HepG2 (cell line): ENCODE measurements around the gene GSC2. TPM values are rescaled to one million over a fixed set of nuclear protein-coding genes. Genes with fewer than 3 reads are reported as not detected.

Experiments
- FOXC1 ChIP-seq: sonication (generic); formaldehyde crosslinking; IDR thresholded peaks from 2 replicates; pipeline ENCODE4 v1.8.0; 2022; ENCODE audit warnings: mild to moderate bottlenecking, missing genetic modification reagents, borderline replicate concordance
- FOXO4 ChIP-seq: sonication (generic); formaldehyde crosslinking; conservative IDR thresholded peaks from 2 replicates; pipeline ENCODE4 v1.8.1; 2023; ENCODE audit warnings: missing genetic modification reagents
- IRF9 ChIP-seq: sonication (generic); formaldehyde crosslinking; IDR thresholded peaks from 2 replicates; pipeline ENCODE4 v1.8.0; 2022; ENCODE audit warnings: missing genetic modification reagents, mild to moderate bottlenecking, borderline replicate concordance
- RFX5 ChIP-seq: IDR thresholded peaks from 2 replicates; pipeline ENCODE4 v1.6.1; 2011; ENCODE audit warnings: low read depth, low read length, improper control_type of control experiment
- TRIM24 ChIP-seq: sonication (generic); formaldehyde crosslinking; IDR thresholded peaks from 2 replicates; pipeline ENCODE4 v1.8.0; 2022; ENCODE audit warnings: mild to moderate bottlenecking, missing genetic modification reagents
- XBP1 ChIP-seq: sonication (generic); formaldehyde crosslinking; IDR thresholded peaks from 2 replicates; pipeline ENCODE4 v1.5.0; 2020; ENCODE audit warnings: missing genetic modification reagents
- ZBTB34 ChIP-seq: sonication (generic); formaldehyde crosslinking; IDR thresholded peaks from 2 replicates; pipeline ENCODE4 v1.8.0; 2022; ENCODE audit warnings: mild to moderate bottlenecking, missing genetic modification reagents
- ZNF337 ChIP-seq: sonication (generic); formaldehyde crosslinking; IDR thresholded peaks from 2 replicates; pipeline ENCODE4 v1.5.1; 2020; ENCODE audit warnings: missing genetic modification reagents, low read depth, mild to moderate bottlenecking, borderline replicate concordance
- ZNF558 ChIP-seq: sonication (generic); formaldehyde crosslinking; IDR thresholded peaks from 2 replicates; pipeline ENCODE4 v1.9.0; 2022; ENCODE audit warnings: mild to moderate bottlenecking, missing genetic modification reagents, borderline replicate concordance
- ZNF710 ChIP-seq: sonication (generic); formaldehyde crosslinking; IDR thresholded peaks from 2 replicates; pipeline ENCODE4 v1.5.0; 2020; ENCODE audit warnings: mild to moderate bottlenecking, missing genetic modification reagents, borderline replicate concordance
- ZNF878 ChIP-seq: sonication (generic); formaldehyde crosslinking; IDR thresholded peaks from 2 replicates; pipeline ENCODE4 v1.8.1; 2023; ENCODE audit warnings: mild to moderate bottlenecking, missing genetic modification reagents, moderate library complexity
- polyA plus RNA-seq, 8 experiments: library from polyadenylated mRNA; depleted of rRNA in 3 of 8; stranded (reverse) in 7 of 8; unstranded in 1 of 8; fragments of >200 nt; fragmentation: Illumina TruSeq in 4 of 8; extraction: Trizol in 4 of 8; gene quantifications; 2 replicates each; pipeline versions ENCODE4 v1.2.1 to v1.2.3, GENCODE V29; 2011 to 2016; ENCODE audit warnings: low read depth in 4 of 8, missing spikeins in 1 of 8, mixed read lengths in 1 of 8; ENCODE audit not compliant: insufficient read depth in 1 of 8
- total RNA-seq, 5 experiments: library from RNA; depleted of rRNA; stranded (reverse); fragments of >200 nt; fragmentation: Illumina TruSeq; extraction: Trizol; gene quantifications; 2 replicates each; pipeline ENCODE4 v1.2.3, GENCODE V29; 2016; ENCODE audit warnings: low read depth in 1 of 5

Gene GSC2
- total and polyA plus RNA-seq, 2 of the 13 experiments (the other 11 are each of a cell fraction or from before 2014, with no cell fraction given): not detected

GRCh38 chr22:19174106-19175025 is 24.3 kb upstream of the GSC2 start (continued):
- TF ChIP-seq IRF9 (0 out of 2 replicates have a peak, but pooled peaks have one; percentile 10), FOXO4 (no peak), ZNF337 (CRISPR knock-in tag) (no peak), XBP1 (CRISPR knock-in tag) (no peak), FOXC1 (peak; percentile 35; the same call in 1 of the 2 replicates), ZNF558 (CRISPR knock-in tag) (no peak), ZBTB34 (CRISPR knock-in tag) (no peak), ZNF878 (CRISPR knock-in tag) (no peak), ZNF710 (CRISPR knock-in tag) (no peak), TRIM24 (CRISPR knock-in tag) (no peak), RFX5 (no peak)
